T1000 (cell line): ENCODE data around the gene CNTN4.
A peak's percentile ranks its signal among the peaks of the same experiment; 100 is the strongest.
"Not testable (repeated sequence)": the region's sequence is repeated elsewhere in the genome, so short reads cannot be mapped to it uniquely, and the experiment has no call there.

ENCODE experiments used
- DNase-seq: peaks from one replicate; lab custom pipeline; 2025; ENCODE audit warnings: mixed read lengths; lab: John Stamatoyannopoulos, UW

The CNTN4 gene

DNA sequence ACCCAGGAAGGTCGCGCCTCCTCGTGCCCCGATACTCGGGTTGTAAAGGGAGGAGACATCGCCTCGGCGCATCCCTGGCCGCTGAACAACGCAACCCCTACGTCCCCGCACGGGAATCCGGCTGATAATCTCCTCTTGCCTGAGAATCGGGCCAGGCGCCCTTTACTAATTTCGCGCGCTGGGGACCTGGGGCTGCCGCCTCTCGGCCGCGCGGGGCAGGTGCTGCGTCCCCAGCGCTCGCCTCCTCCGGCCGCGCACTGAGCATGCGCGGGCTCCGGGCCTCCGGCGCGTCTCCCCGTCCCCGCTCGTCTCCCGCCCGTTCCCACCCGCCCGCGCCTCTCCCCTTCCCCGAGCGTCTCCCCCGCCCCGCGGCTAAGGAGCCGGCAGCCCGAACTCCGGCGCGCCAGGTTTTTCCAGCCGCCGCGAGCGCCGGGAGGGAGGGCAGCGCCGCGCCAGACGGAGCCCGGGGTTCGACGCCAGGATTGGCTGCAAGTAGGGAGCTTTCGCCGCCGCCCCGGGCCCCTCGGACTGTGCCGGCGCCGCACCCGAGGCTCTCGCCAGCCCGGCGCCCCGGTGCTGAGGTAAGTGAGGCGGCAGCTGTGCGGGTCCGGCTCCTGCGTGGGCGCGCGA lies at the start of gene CNTN4:
TSS of gene CNTN4 (plus strand) at position 469 of the 630 bp plus-strand sequence.
- peak; percentile 82 for DNase-seq

DNA sequence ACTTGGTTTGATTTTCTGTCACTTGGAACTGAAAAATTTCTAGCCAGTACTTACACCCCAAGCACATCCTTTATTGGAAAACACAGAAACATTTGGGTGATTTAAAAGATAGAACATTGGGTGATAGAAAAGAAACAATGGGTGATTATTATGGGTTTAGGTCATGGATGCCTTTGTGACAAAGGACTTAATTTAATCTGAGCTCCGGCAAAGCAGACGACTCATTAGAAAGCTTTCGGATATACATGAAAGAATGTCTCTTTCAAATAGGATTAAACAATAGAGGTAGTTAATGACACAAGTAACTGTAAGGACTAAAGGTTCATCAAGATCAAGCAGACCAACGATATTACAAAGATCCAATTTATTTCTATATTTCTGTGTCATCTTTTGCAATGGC lies 37.3 kb upstream of the CNTN4 start:
- DNase-seq, result no peak

DNA sequence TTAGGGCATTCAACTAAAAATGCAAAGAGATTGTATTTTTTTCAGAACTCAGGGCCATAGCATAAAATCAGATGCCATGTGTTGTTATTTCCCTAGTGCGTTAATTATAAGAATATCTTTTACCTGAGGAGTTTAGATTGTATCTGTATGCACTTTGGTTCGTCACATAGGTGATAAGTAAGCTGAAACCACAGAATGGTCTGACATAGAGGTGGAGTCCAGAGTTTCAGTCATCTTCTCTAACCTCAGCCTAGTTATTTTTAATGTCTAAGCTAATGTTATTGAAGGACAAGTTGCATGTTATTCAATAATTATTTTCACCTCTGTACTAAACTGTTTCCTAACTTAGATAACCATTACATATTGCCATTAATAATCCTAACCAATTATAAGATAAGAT lies 27.1 kb upstream of the CNTN4 start:
- no peak for DNase-seq

DNA sequence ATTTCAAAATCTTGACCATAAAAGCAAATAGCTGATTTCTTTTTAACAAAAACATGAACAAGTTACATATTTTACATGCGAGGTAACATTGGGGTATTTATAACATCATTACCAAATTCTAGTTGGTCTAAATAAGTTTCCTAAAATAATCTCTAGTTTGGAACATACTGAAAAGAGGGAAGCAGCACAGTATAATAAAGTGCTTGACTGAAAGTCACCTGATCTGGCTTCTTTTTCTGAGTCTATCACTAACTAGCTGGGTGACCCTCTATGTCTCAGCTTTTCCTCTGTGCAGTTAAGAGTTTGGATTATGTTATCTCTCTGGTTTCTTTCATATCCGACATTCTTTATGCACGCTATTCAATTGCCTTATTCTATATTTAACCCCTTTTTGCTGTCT lies 19.8 kb upstream of the CNTN4 start:
- no peak for DNase-seq

DNA sequence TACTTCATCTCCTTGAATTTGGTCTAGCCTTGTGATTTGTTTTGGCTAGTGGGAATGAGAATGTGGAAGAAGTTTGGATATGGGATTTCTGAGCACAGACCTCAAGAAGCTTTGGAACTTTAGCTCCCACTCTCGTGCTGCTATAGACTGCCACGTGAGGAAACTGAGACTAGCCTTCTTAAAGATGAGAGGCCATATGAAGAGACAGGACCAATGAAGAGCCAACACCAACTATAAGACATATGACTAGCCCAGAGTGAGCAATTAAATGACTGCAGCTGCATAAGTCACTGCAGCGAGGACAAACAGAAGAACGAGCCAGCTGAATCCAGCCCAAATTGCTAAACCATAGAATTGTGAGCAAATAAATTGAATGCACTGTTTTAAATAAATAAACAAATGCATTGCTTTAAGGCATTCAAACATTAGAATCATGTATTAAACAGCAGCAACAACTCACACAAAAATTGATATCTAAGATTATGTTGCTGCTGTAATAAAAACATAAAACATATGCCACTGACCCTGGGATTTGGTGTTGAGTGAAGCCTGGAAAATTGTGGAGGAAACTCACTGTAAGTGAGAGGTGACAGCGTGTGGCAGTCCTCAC lies 15.7 kb upstream of the CNTN4 start:
- no peak for DNase-seq

DNA sequence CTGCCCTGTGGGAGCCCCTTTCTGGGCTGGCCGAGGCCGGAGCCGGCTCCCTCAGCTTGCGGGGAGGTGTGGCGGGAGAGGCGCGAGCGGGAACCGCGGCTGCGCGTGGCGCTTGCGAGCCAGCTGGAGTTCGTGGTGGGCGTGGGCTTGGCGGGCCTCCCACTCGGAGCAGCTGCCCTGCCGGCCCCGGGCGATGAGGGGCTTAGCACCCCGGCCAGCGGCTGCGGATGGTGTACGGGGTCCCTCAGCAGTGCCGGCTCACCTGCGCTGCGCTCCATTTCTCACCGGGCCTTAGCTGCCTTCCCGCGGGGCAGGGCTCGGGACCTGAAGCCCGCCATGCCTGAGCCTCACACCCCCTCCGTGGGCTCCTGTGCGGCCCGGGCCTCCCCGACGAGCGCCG lies 15.1 kb upstream of the CNTN4 start:
- DNase-seq, result not testable (repeated sequence)

DNA sequence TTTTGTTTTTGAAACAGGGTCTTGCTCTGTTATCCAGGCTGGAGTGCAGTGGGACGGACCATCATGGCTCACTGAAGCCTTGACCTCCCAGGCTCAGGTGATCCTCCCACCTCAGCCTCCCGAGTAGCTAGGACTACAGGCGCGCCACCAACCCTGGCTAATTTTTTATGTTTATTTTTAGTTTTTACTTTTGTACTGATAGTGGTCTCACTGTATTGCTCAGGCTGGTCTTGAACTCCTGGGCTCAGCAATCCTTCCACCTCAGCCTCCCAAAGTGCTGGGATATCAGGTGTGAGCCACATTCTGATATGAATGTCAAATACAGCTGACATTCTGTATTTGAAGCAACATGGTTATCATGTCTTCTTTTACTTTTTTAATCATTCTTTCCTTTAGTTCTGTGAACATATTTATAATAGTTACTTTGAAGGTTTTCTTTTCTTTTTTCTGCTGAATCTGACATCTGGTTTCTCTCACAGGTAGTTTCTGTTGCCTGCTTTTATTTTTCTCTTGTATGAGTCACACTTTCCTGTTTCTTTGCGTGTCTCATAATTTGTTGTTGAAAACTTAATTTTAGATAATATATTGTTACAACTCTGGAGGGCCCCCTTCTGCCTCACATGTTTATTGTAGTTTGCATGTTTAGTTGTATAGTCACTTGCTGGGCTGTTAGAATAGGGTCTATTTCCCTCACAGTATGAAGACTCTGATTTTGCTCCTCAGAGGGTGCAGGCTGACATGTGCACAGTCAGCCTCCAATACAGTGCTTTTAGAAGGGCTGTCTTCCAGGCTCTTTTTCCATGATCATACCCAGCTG lies 8.4 kb upstream of the CNTN4 start:
- no peak for DNase-seq

DNA sequence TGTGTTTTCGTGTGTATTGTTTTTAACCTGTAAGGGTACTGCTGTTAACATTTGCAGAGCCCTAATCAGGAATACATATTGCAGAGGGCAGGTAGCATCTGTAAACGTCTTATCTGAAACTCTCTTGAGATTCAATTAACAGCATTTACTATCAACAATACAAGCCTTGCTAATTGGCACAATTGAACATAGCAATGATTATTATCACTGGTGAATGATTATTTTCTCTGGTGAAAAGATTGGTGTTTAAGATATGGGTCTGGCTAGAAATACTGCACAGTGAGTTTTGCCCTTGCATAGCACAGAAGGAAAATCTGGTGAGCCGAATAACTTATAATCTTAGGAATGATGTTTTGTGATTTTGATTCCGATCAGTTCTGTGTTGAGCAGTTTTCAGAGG lies 5.9 kb upstream of the CNTN4 start:
- no peak for DNase-seq

DNA sequence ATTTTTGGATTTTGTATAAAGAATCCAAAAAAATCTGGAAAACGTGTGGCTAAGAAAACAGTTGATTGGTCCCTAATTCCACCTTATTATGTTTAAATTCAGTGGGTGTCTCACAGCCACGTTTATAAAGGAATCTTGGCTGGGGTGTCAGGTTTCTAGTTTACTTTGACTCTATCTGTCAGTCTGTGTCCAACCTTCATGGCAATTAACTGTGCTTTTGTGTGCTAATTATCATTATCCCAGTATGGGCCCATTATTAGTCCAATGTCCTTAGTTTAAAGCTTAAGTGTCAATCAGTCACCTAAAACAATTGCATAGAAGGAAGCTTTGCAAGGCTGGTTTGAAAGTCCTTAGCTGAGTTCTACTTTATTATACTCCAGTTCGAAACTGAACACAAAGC lies 3.7 kb upstream of the CNTN4 start:
- no peak for DNase-seq

DNA sequence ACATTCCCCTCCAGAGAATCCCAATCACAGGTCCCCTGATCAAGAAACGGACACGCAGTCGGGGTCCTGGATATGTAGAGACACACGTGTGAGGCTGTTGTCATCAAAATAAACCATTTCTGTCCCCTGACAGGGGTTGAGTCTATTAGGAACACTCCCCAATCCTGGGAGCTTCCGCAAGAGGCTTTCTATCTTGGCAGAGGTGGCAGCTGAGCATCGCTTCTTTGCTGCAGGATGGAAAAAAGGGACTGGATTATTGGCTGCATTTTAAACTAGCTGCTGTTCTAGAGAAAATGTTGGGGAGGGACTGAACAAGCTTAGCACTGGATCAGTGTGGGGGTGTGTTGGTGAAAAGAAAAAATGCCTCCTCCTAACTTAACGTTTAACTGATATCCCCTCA lies 2.5 kb upstream of the CNTN4 start:
- no peak for DNase-seq

DNA sequence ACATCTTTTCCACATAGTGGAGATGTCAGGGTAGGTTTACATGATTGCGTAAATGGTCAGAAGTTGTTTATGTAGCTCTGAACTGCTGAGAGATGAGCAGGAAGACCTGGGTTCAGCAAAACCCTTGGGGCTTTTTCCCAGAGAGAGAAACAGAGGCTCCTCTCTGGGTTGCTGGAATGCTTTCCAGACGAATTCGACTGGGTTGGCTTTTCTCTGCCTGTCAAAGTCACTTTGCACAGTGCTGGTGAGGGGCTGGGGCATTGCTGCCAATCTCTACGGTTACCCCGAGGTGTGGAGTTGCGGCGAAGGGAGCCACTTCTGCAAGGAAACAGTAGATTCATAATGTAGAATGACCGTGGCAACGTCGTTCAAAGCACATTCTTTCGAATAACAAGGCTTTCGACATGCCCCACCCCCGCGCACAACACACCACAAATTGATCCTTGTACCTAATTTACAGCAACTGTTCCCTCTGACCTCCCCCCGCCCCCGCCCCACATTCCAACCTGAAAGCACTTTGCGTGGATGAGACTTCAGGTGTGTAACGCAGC lies 950 bp upstream of the CNTN4 start:
- DNase-seq, result no peak

DNA sequence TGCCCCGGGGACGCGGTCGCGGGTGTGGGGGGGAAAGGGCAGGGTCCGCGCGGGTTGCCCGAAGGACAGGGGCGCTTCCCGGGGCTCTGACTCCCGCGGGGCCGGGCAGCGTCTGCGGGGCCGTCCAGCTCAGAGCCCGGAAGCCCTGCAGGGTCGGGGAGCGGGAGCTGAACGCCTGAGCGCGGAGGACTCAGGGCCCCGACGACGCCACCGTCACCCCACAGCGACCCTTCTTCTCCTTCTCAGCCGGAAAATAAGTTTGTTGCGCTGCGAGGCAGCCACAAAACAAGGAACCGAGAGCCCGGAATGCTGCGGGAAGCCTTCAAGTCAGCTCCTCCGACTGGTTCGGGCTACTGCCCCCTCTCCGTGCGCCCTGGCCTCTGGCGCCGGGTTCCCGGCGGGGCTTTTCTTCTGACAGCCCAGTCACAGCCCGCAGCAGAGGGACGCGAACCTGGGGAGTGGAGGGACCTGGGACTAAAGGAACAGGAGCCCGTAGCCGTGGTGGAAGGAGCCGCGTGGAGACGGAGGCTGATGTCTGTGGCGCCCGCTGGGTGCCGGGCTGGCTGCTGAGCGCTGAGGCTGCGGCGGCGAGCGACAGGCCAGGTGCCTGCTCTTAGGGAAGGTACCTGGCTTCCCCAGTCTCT lies 484 bp downstream of the CNTN4 start:
- no peak for DNase-seq

DNA sequence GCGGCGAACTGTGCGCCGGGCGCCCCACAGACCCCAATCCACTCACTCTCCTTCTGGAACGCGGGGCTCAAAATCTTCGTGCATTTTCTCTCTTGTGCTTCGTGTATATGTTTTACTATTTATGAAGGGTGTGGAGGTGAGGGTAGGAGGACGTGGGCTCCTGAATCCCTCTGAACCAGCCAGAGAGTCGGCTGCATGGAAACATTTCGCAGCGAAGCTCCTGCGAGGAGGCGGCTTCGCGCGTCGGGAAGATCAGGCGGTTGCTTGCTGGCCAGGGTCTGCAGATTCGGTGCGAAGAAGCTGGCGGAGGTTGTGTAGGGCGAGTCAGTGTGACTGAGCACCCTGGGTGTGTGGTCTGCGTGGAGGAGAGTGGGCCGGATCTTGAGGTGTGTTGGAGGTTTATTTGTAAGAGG lies 1.1 kb downstream of the CNTN4 start:
- no peak for DNase-seq

DNA sequence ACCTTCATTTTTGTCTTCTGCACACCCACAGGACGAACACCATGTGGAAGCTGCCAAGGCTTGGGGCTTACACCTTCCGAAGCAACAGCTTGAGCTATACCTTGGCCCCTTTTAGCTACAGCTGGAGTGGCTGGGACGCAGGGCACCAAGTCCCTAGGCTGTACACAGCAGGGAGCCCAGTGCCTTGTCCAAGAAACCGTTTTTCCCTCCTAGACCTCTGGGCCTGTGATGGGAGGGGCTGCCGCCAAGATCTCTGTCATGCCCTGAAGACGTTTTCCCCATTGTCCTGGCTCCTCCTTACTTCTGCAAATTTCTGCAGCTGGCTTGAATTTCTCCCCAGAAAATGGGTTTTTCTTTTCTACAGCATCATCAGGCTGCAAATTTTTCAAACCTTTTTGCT lies 7.8 kb downstream of the CNTN4 start:
- no peak for DNase-seq

DNA sequence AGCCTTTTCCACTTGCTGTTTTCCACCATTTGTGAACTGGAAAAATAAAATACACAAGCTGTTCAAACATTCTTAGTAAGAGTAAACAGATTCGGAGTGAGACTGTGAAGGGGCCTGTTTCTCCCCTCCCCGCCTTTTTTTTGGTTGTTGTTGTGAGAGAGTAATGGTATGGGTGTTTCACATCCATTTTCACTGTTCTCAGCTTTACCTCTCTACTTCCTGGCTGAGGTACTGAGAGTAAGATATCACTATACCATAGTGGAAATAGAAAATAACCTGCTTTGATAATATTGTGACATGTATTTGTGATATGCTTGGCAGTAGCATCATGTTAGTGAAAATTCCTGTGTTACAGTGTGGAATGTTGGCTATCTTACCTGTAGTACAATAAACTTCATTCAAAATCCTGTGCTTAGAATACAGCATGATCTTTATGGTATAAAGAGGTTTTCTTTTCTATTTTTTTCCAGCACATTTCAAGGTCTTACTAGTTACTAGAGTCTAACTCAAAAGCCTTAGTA lies 12.0 kb downstream of the CNTN4 start:
- no peak for DNase-seq

DNA sequence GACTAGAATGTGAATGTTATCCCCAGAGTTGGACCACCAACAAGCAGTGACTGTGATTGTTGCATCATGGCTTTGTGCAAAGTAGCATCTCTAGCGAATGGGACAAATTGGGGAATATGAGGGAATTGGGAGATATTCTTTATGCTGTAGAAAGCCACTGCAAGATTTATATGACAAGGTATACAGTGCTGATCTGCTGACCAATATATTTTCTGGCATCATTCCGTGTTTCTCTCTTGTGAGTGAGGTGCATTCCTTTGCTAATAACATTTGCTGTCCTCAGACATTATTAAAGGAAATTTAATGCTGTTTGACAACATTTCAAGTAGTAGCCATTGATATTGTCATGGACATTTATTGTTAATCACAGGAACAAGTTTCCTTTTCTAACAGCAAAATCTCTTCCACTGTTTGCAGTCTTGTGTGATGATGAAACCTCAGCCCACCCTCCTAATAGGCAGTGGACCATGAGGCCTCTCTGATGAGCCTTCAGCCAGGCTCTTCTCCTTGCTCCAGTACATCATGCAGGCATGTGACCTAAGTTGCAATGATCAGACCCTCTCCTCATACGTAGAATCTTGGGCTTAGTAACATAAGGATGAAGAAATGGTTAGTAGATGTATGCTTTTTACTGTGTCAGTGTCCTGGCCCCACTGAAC lies 16.1 kb downstream of the CNTN4 start:
- DNase-seq, result no peak

DNA sequence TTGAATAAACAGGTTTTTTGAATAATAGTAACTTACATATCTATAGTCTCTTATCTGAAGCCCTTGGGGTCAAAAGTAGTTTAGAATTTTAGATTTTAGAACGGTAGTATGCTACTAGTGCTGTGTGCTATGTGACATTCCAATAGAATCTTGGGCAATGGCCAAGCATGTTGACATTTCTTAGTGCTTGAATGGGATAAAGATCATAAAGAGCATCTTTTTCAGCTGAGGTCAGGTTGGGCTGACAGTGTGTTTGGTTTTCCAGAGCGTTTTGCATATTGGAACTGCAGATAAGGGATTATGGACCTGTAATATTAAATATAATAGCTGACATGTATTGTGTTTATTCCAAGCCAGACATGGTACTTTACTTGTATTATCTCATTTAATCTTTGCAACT lies 32.1 kb downstream of the CNTN4 start:
- no peak for DNase-seq

DNA sequence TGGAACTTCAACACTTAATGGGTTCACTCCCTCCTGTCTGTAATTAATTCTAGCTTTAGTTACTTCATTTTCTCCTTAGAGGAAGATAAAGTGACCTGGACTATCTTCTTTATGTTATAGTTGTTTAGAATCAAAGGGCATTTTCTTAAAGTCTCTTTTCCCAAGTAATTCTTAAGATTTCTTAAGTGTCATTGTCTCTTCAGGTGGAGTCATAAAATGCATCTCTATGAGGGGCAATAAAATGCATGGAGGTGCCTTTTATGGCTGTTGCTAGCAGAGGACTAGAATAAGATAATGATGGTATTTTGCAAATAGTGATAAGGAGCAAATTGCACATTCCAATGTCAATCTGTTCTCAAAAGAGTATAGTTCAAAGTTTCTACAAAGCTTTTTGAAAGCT lies 34.5 kb downstream of the CNTN4 start:
- DNase-seq, result no peak

DNA sequence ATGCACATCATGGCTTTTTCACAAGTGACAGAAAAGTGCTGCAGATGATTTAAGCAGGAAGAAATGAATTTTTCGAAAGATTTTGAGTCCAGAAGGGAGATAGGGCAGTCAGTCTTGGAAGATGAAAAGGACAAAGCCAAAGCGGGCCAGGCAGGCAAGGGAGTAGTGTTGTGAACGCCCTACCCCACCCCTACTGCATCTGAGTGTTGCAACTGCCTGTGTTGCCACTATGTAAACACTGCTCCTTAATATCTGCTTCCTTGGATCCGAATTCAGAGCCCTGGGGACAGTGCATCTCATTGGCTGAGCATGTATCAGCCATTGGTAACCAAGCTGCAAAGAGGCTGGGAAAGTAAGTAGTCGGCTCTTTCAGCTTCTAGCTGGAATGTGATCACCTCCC lies 39.0 kb downstream of the CNTN4 start:
- no peak for DNase-seq

DNA sequence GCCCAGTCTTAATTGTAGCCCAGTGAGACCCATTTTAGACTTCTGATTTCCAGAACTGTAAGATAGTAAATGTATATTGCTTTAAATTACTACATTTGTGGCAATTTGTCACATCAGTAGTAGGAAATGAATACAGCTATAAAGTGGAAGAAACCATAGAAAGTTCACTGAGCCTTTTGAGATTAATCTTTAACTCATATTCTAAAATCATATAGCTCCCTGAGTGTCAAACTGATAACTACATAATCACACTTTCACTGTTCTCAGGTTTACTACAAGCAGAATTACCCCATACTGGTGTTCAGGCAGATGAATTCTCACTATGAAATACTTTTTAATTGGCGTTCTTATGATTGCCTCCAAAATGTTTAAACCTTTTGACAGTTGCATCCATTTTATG lies 42.8 kb downstream of the CNTN4 start:
- no peak for DNase-seq

DNA sequence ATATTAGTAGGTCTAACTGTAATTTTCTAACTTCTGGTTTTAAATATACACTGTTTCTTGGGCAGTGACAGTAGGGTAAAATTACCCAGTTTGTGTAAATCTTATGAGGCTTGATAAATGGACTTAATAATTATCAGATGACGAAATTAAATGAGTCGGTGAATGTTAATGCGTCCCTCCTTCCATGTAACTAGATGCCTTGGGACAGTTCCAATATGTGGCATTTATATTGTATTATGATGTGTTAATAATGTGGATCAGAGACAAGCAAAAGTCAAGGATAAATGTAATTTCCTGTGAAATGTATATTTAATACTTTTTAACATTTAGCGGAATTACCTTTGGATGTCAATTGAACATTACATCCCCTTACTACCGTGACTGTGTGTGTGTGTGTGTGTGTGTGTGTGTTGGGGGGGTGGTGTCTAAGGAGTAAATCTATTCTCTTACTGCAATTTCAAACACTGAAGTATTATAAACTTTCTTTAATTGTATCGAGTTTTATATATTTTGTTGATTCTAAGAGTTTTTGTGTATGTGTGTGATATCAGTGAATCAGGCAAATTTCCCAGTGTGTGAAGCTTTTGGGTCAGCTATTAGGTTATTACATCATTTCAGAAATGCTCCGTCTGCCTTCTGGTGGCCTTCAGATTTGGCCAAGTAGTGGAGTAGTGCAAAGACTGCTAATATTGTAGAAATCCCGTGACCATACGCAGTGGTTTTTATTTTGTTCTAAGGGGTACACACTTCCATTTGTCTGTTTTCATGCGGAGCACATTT lies 50.1 kb downstream of the CNTN4 start:
- DNase-seq, result no peak
